GM12878 (cell line): ENCODE data around the gene THRB. TPM values are rescaled to one million over a fixed set of nuclear protein-coding genes. Genes with fewer than 3 reads are reported as not detected.

ENCODE experiments used
- ATAC-seq: fragments of 200-7000 bp; cut with Tn5 transposase; 3 replicates; pipeline ENCODE4 v1.9.1; 2020; ENCODE audit warnings: mild to moderate bottlenecking, moderate library complexity
- BruUV-seq: library from RNA; stranded (reverse); fragments of 400-500 nt; replicated peaks from 2 replicates; lab custom pipeline; 2021; lab: Mats Ljungman, UMichigan
- CTCF ChIA-PET: fragments of 300-600 bp; sonication (Branson Sonifier 250); formaldehyde crosslinking; extraction: SDS; loops from one replicate; lab custom pipeline; 2021; ENCODE audit warnings: inconsistent platforms; lab: Yijun Ruan, JAX
- POLR2A ChIA-PET: fragments of 350-600 bp; formaldehyde crosslinking; extraction: SDS; loops from one replicate; lab custom pipeline; 2021; ENCODE audit warnings: inconsistent platforms; lab: Charles Lee
- RAD21 ChIA-PET: fragments of 300-600 bp; sonication (Branson Sonifier 250); formaldehyde crosslinking; loops from one replicate; lab custom pipeline; 2023; ENCODE audit warnings: antibody characterized with exemption; ENCODE audit not compliant: unreplicated experiment; lab: Charles Lee
- SMC1A ChIA-PET: fragments of 300-600 bp; sonication (Branson Sonifier 250); formaldehyde crosslinking; loops from one replicate; lab custom pipeline; 2023; ENCODE audit not compliant: unreplicated experiment, uncharacterized antibody; lab: Charles Lee
- DNase-seq: peaks from one replicate; pipeline ENCODE4 v3.0.0-alpha.2; 2011; ENCODE audit warnings: low read depth, low spot score
- FAIRE-seq: peaks from 3 replicates; lab custom pipeline; 2011; peaks lifted over from hg19 to GRCh38; lab: Jason Lieb, UNC
- H2AFZ ChIP-seq: 2 replicates; pipeline ENCODE4 v1.6.0; 2011; ENCODE audit warnings: low read depth, low read length, control low read depth; ENCODE audit not compliant: control insufficient read depth
- H3K27ac ChIP-seq: 2 replicates; pipeline ENCODE4 v1.5.1; 2011; ENCODE audit warnings: control low read depth; ENCODE audit not compliant: control insufficient read depth, insufficient read depth
- H3K27me3 ChIP-seq, 2 experiments: replicated peaks in 1 of 2; 2 replicates each; pipeline versions ENCODE4 v1.6.0 to v1.6.1; 2011; ENCODE audit warnings: low read length in 1 of 2; ENCODE audit not compliant: control insufficient read depth in 2 of 2, insufficient read depth in 2 of 2
- H3K36me3 ChIP-seq, 2 experiments: 2 replicates each; pipeline ENCODE4 v1.5.1; 2011; ENCODE audit warnings: low read length in 1 of 2; ENCODE audit not compliant: control insufficient read depth in 2 of 2, insufficient read depth in 2 of 2
- H3K4me1 ChIP-seq: 2 replicates; pipeline ENCODE4 v1.6.1; 2011; ENCODE audit warnings: mild to moderate bottlenecking, low read length, moderate library complexity, mixed read lengths; ENCODE audit not compliant: control insufficient read depth, insufficient read depth
- H3K4me2 ChIP-seq: 2 replicates; pipeline ENCODE4 v1.6.0; 2011; ENCODE audit warnings: control low read depth; ENCODE audit not compliant: control insufficient read depth, insufficient read depth
- H3K4me3 ChIP-seq: fragments of 200-600 bp; sonication (generic); 2 replicates; pipeline ENCODE4 v1.5.1; 2016
- H3K79me2 ChIP-seq: 2 replicates; pipeline ENCODE4 v1.6.0; 2011; ENCODE audit warnings: low read length; ENCODE audit not compliant: control insufficient read depth, insufficient read depth
- H3K9ac ChIP-seq: 2 replicates; pipeline ENCODE4 v1.8.0; 2011; ENCODE audit warnings: low read length, control low read depth, mixed read lengths; ENCODE audit not compliant: control insufficient read depth, insufficient read depth
- H3K9me3 ChIP-seq: replicated peaks from 3 replicates; pipeline ENCODE4 v1.5.1; 2011; ENCODE audit warnings: mild to moderate bottlenecking, low read length; ENCODE audit not compliant: control insufficient read depth, insufficient read depth
- H4K20me1 ChIP-seq: 2 replicates; pipeline ENCODE4 v1.6.0; 2011; ENCODE audit not compliant: control insufficient read depth, insufficient read depth
- CBFB ChIP-seq: IDR thresholded peaks from 2 replicates; pipeline ENCODE4 v1.6.1; 2016; ENCODE audit warnings: antibody characterized with exemption, low read depth
- CHD4 ChIP-seq: fragments of 200-600 bp; sonication (generic); IDR thresholded peaks from 2 replicates; pipeline ENCODE4 v1.6.1; 2016; ENCODE audit warnings: mild to moderate bottlenecking
- YBX1 ChIP-seq: fragments of 450-650 bp; IDR thresholded peaks from 2 replicates; pipeline ENCODE4 v1.6.1; 2016; ENCODE audit warnings: antibody characterized with exemption
- WGBS: methylation state at CpG from one replicate; pipeline ENCODE4 v1.1.6; 2016; ENCODE audit warnings: low lambda C conversion rate; ENCODE audit not compliant: insufficient replicate concordance, insufficient coverage; ENCODE audit errors: missing lambda C conversion rate; 5-methylcytosine and 5-hydroxymethylcytosine counted together
- in situ Hi-C: fragments of 300-500 bp; cut with MboI; formaldehyde crosslinking; loops from 9 replicates; pipeline ENCODE4 v1.14.3; 2018; ENCODE audit warnings: mixed read lengths
- intact Hi-C: fragments of 100-400 bp; cut with micrococcal nuclease; formaldehyde crosslinking; loops from one replicate; pipeline ENCODE4 v1.14.2; 2022; ENCODE audit not compliant: unreplicated experiment
- polyA plus RNA-seq, 11 experiments: library from polyadenylated mRNA; depleted of rRNA in 4 of 11; unstranded in 6 of 11; stranded (reverse) in 5 of 11; fragments of >200 nt; fragmentation: Nextera tagmentation in 4 of 11; fragmentation: Illumina TruSeq in 1 of 11; extraction: Ambion mirVana in 4 of 11; extraction: Trizol in 1 of 11; gene quantifications; 1 replicate in 1 of 11; 2 replicates in 10 of 11; pipeline versions ENCODE4 v1.2.1 to v1.2.3, GENCODE V29; 2011 to 2016; ENCODE audit warnings: inconsistent platforms in 2 of 11, missing spikeins in 2 of 11, low read depth in 1 of 11
- total RNA-seq, 4 experiments: library from RNA; depleted of rRNA in 3 of 4; stranded (reverse); fragments of >200 nt in 3 of 4; fragmentation: Illumina TruSeq in 1 of 4; extraction: Trizol in 1 of 4; gene quantifications; 2 replicates each; pipeline versions ENCODE4 v1.2.1 to v1.2.3, GENCODE V29; 2013 to 2021

The THRB gene
- total and polyA plus RNA-seq, 10 of the 15 experiments (the other 5 are each of a cell fraction or from before 2014, with no cell fraction given), result 0.05 TPM; not detected in 9

GRCh38 chr3:24192469-24193056 is 302.1 kb downstream of the THRB start:
- Histone ChIP-seq H3K9me3 (no peaks in the 10 kb centered on the region), H4K20me1 (no peaks in the 10 kb centered on the region), H3K36me3 (no peaks in the 10 kb centered on the region), H3K4me3 (no peak overlapping the region), H2AFZ (no peak overlapping the region), H3K27me3 (no peaks in the 10 kb centered on the region; a peak in 1 of 4 replicates), H3K4me2 (no peak overlapping the region), H3K79me2 (no peaks in the 10 kb centered on the region), H3K9ac (no peak overlapping the region), H3K4me1 (no peaks in the 10 kb centered on the region)
- intact Hi-C loops, result no loop called here
- no peak for ATAC-seq
- 42% methylated on average over 3 of the region's 3 CpGs for WGBS
- in situ Hi-C loops, result no loop called here
- FAIRE-seq, result no peak
- ChIA-PET POLR2A (no interaction called here), SMC1A (interaction anchor here (1.5 to 2.2 kb wide), 2 partner anchors 13 to 21 kb away, joined by 4 to 6 read pairs; no protein-coding TSS in a partner anchor), CTCF (interaction anchor here (1.3 to 1.7 kb wide), 3 partner anchors 10 to 44 kb away, joined by 3 to 5 read pairs (median 5); no protein-coding TSS in a partner anchor), RAD21 (interaction anchor here (1.3 kb wide), 1 partner anchor 44 kb away, joined by 3 read pairs; no protein-coding TSS in a partner anchor)
- no TSS peak for BruUV-seq
- TF ChIP-seq CBFB (no peak), YBX1 (no peak)
- TF ChIP-seq, all 136 proteins: peak for 0
- DNase-seq, result no peak
- H3K27ac ChIP-seq, result no peak overlapping the region

GRCh38 chr3:24191801-24192403 is 302.7 kb downstream of the THRB start:
- DNase-seq (no peak), FAIRE-seq (no peak)
- Histone ChIP-seq H3K27ac (no peak overlapping the region), H3K4me3 (no peak overlapping the region)
- ChIA-PET CTCF (interaction anchor here (0.9 to 1.7 kb wide), 4 partner anchors 9 to 45 kb away, joined by 3 to 5 read pairs (median 4); no protein-coding TSS in a partner anchor), POLR2A (interaction anchor here (0.6 kb wide), 1 partner anchor 51 kb away, joined by 6 read pairs; no protein-coding TSS in a partner anchor), SMC1A (interaction anchor here (0.9 to 2.2 kb wide), 5 partner anchors 12 to 192 kb away, joined by 3 to 6 read pairs (median 4); no protein-coding TSS in a partner anchor)
- in situ Hi-C loops, result no loop called here
- BruUV-seq, result no TSS peak
- no peak for TF ChIP-seq CHD4
- TF ChIP-seq, all 136 proteins: peak for 0
- H2AFZ ChIP-seq, result no peak overlapping the region
- no peaks in the 10 kb centered on the region; a peak in 1 of 4 replicates for H3K27me3 ChIP-seq
- ATAC-seq, result no peak
- intact Hi-C loops, result no loop called here
- no peaks in the 10 kb centered on the region for H3K9me3 ChIP-seq
- H3K9ac ChIP-seq, result no peak overlapping the region
- H3K79me2 ChIP-seq, result no peaks in the 10 kb centered on the region
- H3K36me3 ChIP-seq, result no peaks in the 10 kb centered on the region
- no peaks in the 10 kb centered on the region for H4K20me1 ChIP-seq
- WGBS, result 20% methylated on average over 4 of the region's 4 CpGs
- H3K4me2 ChIP-seq, result no peak overlapping the region
- H3K4me1 ChIP-seq, result no peaks in the 10 kb centered on the region
- RAD21 ChIA-PET, result interaction anchor here (1.3 kb wide), 1 partner anchor 45 kb away, joined by 3 read pairs; no protein-coding TSS in a partner anchor
